A673 (cell line): ENCODE measurements around the gene OXNAD1.

Experiments used
- EZH2 ChIP-seq: fragments of 200-600 bp; sonication (generic); IDR thresholded peaks from 2 replicates; pipeline ENCODE4 v1.6.1; 2017; ENCODE audit warnings: borderline replicate concordance, low read depth, mild to moderate bottlenecking, mixed read lengths, antibody characterized with exemption, low read length; ENCODE audit not compliant: poor library complexity, severe bottlenecking
- TF ChIP-seq, protein P1 (sequence below): fragments of 300-800, 200-600 bp; sonication (generic); conservative IDR thresholded peaks from 2 replicates; pipeline ENCODE4 v1.5.1; 2017; ENCODE audit warnings: low read depth, mild to moderate bottlenecking, antibody characterized with exemption, low read length, moderate library complexity, mixed read lengths

DNA sequence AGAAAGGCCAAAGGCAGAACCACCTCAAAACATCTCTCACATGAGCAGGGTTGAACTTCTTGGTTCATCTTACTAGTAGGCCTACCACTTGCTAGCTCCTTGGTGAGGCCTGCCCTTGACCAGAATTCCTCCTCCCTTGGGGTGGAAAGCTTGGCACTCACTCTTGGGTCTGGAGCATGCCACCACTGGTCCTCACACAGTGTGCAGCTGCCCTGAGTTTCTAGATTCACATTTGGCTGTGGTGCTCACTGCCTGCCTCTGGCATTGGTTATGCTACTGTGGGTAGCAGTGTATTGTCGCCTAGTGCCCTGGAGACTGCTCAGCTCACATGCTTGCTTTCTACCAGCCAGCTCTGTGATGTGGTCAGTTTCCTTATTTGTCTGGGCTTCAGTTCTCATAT lies 23.7 kb downstream of the OXNAD1 start:
- TF ChIP-seq, protein P1, sequence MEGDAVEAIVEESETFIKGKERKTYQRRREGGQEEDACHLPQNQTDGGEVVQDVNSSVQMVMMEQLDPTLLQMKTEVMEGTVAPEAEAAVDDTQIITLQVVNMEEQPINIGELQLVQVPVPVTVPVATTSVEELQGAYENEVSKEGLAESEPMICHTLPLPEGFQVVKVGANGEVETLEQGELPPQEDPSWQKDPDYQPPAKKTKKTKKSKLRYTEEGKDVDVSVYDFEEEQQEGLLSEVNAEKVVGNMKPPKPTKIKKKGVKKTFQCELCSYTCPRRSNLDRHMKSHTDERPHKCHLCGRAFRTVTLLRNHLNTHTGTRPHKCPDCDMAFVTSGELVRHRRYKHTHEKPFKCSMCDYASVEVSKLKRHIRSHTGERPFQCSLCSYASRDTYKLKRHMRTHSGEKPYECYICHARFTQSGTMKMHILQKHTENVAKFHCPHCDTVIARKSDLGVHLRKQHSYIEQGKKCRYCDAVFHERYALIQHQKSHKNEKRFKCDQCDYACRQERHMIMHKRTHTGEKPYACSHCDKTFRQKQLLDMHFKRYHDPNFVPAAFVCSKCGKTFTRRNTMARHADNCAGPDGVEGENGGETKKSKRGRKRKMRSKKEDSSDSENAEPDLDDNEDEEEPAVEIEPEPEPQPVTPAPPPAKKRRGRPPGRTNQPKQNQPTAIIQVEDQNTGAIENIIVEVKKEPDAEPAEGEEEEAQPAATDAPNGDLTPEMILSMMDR = no peak
- no peak for TF ChIP-seq EZH2
